GM19467 (cell line): Measurements from ENCODE around the gene URAD.

Source experiments
- ATAC-seq: cut with Tn5 transposase; IDR thresholded peaks from one replicate; pipeline ENCODE4 v1.9.1; 2021; ENCODE audit warnings: mild to moderate bottlenecking, moderate library complexity; ENCODE audit not compliant: unreplicated experiment

URAD gene

DNA sequence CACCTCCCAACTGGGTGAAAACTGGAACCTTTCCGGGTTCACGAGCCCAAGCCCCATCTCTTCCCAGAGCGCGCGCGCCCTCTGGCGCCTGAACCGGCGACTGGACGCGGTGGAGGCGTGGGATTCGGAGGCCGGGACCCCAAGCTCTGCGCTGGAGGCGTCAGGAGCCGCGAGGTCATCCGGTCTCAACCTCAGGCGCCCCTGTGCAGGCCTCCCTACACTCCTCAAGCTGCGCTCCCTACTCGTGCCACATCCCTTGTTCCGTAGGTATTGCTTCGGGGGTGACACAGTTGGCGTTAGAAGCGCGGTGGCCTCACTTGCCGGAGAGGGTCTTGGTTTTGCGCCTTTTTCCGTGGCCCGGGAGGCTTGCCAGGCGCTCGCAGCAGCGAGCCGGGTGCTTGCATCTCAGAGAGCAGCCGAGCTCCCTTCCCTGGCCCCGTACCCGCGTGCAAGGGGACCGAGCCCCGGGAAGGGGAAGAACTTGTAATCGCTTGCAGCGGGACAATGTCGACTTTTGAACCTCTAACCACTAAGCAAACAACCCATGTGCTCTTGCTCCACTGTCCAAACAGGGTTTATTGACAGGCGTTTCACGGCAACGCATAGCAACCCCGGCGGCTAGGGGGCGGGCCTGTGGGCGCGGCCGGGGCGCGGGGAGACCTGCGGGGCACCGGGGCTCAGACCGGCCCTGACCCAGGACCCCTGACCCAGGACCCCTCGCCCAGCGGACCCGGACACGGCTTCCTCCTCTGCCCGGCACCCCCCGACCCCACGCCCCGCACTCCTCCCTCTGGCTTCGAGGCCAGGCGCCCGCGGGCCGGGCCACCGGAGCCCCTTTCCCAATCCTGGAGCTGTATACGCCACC, 27.9 kb downstream of the URAD start:
- no peak for ATAC-seq

DNA sequence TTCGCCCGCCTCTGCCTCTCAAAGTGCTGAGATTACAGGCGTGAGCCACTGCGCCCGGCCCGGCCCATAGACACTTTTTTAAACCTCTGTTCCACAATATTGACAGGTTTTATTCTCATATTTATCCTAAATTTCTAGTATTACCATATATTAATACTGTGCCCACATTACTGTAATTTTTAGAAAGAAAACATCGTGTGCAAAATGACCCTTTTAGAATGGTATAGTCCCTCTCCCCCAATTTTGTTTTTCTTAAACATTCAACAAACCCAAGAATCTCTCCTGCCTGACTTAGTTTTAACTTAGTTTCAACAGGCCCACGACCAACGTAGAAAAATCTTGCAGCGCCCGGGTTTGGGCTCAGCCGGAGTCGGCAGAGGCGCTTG, 28.5 kb downstream of the URAD start:
- ATAC-seq: no peak

DNA sequence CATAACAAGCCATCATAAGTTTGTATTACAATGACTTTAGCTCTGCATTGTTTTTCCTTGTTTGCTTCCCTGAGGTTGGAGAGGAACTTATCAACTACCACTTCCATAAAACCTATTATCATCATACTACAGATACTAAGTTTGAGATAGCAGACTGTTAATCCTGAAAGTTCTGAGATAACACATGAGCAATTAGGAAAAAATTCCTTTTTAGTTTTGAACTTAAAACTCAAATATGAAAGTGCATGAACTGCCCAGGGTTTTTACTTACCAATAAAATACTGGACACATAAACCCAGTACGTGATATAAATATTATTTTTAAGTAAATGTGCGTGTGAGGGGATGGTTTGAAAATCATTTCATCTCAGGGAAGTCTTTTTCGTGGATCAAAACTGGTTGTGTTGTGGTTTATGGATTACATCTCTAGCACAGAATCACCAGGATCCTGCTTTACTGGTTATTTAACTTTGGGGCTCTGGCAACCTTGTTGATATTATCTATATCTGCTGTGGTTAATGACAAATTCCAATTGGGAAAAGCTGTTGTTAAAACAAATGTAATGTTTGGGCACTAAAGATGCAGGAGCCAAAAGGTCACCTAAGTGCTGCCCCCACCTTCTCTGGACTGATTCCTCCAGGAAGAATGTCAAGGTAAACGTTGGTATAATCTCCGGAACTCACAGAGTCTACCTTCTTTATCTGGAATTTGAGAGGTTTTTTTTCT, 31.8 kb downstream of the URAD start:
- no peak for ATAC-seq

DNA sequence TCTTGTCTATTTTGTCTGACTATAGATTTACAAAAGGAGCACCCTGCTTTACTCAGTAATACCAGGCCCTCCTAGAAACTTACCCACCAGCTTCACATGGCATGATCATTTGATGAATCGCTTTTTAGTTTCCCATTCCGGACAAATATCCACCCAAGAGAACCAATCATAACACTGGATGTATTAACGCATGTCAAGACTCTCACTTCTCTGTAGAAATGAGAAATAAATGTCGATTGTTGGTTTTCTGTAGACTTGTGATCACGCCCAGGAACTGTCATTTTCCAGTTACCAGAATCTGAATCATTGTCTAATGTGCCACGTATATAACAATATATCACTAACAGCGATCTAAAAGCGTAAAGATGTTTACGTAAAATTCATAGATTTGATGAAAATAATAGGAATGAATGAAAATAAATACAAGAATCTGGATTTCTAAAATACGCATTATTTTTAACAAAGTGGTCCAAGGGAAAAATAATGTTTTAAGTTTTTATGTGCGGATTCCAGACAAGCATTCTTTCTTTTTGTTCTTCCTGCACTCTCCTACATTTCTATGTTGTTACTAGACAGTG, 33.4 kb downstream of the URAD start:
- no peak for ATAC-seq

DNA sequence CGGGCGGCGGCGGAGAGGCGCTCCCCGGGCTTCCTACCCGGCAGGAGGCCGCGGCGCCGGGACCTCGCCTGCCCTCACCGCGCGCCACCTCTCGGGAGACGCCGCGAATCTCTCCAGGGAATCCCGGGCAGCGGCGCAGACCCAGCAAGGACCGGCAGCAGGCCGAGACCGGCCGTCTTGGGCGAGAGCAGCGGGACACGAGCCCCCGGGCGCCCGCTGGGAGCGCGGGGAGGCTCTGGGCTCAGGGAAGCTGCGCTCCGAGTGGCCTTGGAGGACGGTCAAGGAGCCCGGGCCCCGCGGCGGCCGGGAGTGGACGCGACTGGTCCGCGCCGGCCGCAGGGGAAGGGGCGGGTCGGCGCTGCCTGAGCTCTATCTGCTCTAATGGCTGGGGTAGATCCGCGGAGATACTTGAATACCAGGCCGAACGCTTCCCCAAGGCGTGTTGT, 34.1 kb downstream of the URAD start:
- peak; percentile 15 for ATAC-seq

DNA sequence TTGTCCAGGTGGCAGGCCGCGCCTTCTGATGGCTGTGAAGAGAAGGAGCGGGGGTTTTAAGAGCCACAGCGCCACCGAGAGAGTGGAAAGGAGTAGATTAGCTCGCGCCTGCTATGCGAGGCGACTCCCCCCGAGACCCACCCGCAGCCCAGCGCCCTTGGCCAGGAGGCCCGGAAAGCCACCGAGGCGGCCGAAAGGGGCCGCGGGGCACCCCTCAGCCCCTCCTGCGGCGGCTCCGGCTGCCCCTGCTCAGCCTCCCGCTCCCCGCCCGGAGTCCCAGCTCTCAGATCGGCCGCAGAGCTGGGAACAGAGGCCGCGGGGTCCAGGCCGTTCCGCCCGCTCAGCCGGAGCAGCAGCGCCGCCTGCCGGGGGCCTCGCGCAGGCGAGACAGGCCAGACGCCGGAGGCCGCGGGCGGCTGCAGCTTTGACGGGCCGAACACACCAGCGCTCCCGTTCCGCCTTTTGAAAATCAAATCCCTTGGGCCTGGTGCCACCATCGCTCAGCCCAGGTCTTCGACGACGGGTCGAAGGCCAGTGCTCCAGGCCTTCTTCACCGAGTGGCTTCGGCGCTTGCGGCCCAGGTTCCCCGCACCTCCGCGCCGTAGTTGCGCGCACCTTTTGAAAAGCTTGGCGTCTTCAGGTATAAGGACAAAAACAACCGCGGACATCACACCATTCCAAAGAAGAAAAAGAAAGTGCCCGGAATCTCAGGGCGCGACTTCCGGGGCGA, 34.7 kb downstream of the URAD start:
- peak; percentile 83 for ATAC-seq

DNA sequence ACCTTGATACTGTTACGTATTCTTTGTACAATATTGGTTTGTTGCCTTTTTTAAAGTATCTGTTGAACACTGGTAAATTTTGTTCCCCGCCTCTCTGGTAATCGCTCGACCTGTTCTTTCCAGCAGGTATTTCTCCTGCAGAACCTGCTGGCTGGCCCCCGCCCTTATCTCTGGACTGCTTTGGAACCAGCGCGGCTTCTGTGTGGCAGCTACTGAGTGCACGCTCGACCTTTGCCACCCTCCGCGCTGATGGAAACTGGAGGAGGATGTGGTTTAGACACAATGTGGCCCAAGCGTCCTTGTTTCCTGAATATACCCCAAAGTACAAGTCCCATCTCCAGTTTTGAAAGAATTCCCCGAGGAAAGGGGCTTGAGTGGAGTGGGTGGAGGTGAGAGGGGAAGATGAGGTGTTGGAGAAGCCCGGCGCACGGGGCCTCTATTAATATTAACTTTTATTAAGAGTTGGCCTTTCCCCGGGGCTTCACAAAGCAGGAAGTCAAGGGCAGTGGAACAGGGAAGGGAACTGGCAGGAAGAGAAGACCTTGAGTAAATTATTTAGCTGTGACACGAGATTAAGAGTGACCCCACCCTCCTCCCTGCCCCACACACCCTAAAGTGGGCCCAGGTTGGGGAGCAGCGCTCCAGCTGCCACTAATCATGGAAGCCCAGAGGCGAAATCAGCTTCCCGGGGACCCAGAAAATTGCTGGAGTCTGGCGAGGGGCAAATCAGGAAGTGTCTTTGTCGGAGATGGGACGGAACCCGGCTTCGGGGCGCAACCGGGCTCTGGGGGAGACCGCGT, 35.4 kb downstream of the URAD start:
- peak; percentile 26 for ATAC-seq

DNA sequence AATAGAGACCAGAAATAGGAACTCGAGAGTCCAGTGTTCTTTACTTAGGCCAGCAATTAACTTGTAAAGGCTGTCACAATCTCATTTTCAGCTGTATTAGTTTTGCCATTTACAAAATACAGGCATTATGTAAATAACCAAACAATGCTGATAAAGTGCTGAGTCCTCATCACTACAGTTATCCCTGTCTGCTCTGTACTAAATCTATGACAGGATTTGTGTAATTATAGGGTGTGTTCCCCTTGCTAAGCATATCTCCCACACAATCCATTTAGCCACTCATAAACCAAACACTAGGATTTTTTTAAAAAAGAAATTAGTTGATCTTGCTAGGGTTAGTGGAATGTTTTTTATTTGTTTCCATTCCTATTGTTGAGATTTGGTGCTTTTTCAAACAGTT, 45.5 kb downstream of the URAD start:
- no peak for ATAC-seq

DNA sequence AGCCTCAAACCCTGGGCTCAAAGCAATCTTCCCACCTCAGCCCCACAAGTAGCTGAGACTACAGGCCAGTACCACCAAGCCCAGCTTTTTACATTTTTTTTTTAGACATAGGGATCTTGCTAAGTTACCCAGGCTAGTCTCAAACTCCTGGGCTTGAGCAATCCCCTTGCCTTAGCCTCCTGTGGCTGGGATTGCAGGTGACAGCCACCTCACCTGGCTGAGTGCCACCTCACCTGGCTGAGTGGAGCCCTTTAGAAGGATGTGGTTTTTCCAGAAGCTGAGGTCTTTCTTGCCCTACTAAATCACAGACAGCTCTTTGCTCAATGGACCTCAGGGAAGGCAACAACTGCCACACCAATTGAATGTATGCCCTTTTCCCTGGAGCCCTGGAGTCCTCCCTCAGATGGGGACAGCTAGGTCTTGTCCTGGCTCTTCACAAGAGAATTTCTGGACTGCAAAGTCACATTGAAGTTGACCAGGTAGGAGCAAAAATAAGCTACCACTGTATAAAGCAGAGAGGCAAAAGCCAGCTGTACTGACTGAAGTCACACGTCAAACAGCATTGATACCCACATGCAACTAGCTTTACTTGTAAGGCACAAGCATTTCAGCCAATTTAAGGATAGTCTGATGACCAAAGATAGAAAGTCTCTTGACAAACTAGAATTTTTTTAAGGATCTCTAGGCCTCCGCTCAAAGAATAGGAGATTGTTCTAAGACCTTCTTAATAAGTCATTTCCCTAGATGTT, 54.7 kb downstream of the URAD start:
- no peak for ATAC-seq

DNA sequence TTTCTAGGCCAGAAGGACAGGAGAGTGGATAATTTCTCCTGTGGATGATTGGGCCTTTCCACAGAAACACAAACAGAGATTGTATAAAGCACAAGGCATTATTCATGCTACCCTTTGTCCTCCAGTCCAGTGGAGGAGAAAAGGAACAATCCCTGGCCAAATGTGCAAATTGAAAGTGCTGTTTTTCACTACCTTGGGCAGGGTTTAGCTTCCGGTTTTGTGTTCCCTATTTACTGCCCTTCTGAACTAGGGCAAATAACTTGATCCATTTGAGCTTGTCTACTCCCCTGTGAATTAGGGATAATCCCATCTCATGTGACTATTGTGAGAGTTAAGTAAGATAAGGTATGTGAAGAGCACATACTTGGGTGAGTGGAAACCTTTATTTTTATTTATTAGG, 55.4 kb downstream of the URAD start:
- no peak for ATAC-seq

DNA sequence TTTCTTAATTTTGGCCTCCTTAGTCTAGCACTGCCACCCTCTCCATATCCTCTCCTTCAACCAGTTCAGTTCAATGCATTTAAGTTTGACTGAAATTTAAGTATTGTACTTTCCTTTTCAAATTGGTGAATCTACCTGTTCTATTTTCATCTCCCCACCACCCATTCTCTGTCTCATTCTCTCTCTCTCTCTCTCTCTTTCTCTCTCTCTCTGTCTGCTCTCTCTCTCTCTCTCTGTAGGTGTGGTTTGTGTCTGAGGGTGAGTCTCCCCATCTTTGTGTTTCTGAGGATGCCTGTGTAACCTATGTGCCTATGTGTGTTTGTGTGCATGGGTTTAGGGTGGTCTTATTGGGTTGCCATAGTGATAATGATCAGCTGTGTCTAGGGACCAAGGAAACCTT, 58.6 kb downstream of the URAD start:
- no peak for ATAC-seq

DNA sequence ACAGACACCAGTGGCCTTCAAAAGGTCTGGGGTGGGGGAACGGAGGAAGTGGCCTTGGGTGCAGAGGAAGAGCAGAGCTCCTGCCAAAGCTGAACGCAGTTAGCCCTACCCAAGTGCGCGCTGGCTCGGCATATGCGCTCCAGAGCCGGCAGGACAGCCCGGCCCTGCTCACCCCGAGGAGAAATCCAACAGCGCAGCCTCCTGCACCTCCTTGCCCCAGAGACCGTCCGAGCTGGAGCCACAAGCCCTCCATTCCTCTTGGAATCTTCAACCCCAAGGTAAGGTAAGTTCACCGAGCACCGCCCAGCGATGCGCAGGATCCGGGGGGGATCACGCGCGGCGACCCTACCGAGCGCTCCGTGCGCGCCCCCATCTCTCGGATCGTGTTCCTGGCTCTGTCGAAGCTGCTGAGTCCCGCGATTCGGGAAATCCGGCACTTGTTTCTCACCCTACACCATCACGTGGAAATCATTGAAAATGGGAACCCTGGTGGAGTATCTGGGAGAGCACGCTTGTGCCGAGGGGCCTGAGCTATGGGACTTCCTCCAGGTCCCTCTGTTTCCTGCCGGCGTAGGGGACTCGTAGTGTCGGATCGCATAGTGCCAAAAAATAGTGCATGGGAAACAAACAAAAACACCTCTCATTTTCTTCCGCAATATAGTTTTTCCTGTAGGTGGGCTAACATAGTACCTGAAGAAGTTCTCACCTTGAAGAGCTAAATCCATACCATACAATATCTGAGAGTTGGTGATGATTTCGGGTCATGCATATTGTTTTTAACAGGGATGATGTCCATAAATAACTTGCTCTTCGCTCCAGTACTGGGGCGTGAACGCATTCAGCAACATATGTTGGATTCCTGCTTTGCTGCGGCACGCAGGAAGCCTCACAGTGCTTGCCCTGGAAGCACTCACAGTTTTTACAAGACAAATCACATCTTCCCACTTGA, 59.4 kb downstream of the URAD start:
- no peak for ATAC-seq

DNA sequence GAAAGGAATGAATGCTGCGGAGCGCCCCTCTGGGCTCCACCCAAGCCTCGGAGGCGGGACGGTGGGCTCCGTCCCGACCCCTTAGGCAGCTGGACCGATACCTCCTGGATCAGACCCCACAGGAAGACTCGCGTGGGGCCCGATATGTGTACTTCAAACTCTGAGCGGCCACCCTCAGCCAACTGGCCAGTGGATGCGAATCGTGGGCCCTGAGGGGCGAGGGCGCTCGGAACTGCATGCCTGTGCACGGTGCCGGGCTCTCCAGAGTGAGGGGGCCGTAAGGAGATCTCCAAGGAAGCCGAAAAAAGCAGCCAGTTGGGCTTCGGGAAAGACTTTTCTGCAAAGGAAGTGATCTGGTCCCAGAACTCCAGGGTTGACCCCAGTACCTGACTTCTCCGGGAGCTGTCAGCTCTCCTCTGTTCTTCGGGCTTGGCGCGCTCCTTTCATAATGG, 60.1 kb downstream of the URAD start:
- ATAC-seq: no peak
